HG03520 (cell line): Measurements from ENCODE around the gene HSF2.

Experiments used
- ATAC-seq: cut with Tn5 transposase; IDR thresholded peaks from one replicate; pipeline ENCODE4 v1.9.1; 2021; ENCODE audit warnings: mild to moderate bottlenecking, moderate library complexity; ENCODE audit not compliant: unreplicated experiment

Gene HSF2, protein sequence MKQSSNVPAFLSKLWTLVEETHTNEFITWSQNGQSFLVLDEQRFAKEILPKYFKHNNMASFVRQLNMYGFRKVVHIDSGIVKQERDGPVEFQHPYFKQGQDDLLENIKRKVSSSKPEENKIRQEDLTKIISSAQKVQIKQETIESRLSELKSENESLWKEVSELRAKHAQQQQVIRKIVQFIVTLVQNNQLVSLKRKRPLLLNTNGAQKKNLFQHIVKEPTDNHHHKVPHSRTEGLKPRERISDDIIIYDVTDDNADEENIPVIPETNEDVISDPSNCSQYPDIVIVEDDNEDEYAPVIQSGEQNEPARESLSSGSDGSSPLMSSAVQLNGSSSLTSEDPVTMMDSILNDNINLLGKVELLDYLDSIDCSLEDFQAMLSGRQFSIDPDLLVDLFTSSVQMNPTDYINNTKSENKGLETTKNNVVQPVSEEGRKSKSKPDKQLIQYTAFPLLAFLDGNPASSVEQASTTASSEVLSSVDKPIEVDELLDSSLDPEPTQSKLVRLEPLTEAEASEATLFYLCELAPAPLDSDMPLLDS

DNA sequence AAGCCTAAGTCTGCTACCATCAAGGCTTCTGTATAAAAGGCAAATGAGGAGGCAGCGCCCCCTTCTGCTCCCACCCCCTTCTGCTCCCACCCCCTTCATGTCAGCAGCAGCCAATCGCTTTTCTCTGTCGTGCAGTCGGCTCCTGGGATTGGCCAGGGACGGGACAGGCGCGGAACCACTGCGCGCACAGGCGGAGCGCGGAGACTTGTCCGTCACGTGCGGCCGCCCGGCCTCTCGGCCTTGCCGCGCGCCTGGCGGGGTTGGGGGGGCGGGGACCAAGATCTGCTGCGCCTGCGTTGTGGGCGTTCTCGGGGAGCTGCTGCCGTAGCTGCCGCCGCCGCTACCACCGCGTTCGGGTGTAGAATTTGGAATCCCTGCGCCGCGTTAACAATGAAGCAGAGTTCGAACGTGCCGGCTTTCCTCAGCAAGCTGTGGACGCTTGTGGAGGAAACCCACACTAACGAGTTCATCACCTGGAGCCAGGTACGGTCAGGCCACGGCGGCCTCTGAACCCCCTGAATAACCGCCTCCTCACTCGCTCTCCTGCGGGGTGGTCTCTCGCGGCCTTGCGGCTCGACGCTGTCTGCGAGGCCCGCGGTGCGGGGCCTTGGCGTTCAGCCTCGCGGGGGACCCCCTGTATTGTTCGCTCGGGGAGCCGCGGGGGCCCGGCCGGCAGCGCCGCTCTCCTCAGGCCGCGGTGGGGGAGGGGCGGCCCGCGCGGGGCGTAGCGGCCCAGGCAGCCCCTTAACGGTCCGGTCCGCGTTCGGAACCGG is at the start of gene HSF2:
TSS of gene HSF2 (plus strand) at position 305 of the 773 bp plus-strand sequence. CDS start at position 391, 86 bp downstream.
- ATAC-seq = peak; percentile 98

DNA sequence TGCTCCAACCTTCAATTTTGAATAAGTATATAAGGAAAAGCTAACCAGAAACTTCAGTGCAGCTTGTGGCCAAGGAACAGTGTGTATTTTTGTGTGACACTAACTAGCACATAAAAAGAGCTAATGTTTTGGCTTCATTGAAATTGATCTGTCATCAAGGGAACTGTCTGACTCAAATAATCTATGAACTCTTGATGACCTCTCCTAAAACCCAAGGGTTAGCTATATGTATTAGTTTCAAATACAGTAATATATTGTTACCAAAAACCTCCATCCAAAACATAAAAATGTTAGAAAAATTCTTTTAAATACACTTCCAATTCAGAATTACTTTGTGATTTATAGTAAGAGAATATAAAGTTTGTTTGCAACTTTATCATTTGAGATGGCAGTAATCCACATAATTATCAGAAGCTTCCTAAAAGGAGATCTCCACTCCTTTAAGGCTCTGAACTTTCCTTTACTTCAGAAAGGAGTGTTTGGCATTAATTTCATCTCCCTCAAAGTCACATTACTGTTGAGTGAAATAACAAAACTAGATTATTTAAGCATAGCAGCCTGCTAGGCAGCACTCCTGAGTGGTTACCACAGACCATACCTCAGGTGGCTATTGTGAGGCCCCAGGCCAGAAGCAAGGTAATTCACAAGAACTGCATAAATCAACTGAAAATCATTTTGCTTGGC is 46.3 kb upstream of the HSF2 start:
- ATAC-seq = no peak

DNA sequence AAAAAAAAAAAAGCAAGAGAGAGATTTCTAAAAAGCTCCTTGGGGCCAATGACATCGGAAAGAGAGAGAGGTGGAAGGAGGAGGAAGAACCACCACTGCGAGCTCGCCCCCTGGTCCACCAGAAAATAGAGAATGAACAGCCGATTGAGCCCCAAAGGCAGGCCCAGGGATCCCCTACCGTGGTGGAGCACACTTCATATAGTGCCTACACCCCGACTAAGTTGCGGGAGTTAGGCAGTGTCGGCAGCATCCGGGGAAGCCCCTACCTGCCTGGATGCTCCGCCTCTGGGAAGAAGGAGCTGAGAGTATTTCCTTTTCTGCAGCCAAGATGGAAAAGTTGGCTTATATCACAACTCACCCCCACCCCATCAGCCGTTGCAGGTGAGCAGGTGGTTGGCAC is 38.6 kb upstream of the HSF2 start:
- ATAC-seq = no peak

DNA sequence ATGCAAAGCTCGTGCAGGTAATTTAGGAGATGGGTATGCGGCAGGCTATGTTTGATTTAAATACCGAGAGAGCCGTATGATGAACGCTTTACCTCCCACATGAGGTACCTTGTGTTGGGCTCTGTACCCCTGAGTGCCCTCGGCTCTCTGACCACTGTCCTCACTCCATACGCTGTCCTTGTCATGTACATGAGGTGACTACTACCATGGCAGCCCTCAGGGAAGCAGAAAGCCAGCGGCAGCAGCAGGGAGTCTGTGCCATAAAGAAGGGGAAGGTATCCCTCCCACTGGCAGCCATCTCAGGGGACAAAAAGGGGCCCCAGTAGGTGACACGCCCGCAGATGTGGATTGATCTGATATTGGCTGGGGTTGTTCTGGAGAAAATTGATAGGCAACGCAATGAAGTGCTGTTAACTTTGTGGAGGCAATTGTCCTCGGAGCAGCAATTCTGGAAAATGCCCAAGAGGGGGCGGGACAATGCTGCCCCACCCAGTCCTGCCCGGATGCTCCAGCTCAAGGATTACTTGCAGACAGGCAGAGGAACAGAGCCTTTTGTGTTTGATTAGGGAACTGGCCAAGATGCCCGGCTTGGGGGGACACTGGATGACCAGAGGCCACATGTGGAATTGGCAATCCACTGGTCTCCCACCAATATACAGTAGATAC is 38.0 kb upstream of the HSF2 start:
- no peak for ATAC-seq

DNA sequence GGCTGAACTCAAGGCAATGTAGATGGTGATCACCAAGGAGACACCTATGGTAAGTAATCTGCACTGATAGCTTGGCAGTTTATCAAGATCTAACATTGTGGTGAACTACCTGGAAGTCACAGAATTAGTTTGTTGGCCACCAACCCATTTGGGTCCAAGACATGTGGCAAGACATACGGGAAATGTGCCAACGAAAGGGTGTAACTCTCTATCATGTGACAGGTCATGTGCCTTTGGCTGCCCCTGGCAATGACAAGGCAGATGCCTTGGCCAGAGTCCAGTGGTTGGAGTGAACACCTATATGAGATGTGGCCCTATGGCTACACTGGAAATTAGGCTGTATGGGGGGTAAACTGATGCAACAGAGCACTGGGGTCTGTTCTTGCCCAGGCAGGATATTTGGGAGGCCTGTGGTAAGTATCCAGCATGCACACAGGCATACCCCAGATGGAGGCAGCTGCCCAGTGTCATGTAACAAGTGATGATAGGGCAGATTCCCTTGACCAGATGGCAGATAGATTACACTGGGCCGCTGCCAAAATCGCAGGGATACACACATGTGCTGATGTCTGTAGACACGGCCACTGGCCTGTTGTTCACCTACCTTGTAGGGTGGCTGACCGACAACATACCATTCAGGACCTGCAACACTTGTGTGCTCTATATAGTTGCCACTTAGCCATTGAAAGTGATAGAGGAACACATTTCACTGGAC is 35.5 kb upstream of the HSF2 start:
- no peak for ATAC-seq

DNA sequence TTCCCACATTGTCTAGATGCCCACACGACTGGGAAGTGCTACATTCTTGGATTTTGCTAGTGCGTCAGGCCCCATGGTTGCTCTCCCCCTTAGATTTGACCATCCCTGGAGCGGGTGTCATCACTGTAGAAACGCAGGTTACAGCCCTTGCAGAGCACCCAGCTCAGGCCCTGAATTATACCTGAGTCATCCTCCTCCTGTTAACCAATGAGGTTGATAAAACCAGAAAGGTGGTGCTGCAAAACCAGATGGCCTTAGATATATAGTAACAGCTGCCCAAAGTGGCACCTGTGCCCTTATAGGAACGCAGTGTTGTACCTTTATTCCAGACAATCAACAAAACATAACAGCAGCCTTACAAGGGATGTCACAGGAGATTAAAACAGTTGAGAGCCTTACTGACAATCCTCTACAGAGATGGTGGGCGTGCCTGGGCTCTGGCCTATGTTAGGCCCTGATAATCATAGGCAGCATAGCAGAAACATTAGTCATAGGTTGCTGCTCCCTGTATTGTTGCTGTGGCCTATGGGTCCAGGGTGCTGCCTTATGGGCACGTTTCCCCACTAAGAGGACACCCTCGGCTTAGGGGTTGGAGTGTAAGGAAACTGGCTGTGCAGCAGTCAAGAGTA is 33.6 kb upstream of the HSF2 start:
- ATAC-seq = no peak

DNA sequence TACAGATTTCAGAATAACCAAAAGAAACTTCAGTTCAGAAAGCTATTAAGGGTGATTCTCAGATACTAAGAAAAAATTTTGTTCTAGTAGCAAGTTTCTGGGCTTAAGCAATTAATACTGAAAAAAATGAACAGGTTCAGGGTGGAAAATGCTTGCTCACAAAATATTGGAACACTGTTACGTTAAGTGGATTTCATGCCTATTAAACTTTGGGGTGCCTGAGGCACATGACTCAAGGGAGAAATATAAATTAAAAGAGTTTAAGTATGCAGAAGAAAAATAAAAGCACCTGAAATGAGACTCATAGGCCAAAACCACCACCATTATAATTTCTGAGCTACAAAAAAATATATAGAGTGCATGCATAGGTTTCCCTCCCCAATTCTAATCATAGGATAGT is 32.3 kb upstream of the HSF2 start:
- no peak for ATAC-seq

DNA sequence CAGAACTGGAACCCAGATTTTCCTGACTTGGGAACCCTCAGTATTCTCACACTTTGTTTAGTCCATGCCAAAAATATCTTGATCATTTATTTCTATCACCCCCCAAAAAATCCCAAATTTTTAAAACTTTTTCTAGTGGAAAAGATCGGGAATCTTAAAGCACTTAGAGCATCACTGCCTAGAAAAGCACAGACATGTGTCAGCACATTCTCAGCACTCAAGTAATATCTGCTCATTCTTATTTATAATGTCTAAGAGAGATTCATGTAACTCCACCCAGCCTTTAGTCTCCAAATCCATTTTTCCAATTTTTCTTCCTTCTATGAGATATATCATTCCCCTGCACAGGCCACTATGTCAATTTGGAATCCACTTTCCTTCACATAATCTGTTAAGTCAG is 29.9 kb upstream of the HSF2 start:
- ATAC-seq = no peak

DNA sequence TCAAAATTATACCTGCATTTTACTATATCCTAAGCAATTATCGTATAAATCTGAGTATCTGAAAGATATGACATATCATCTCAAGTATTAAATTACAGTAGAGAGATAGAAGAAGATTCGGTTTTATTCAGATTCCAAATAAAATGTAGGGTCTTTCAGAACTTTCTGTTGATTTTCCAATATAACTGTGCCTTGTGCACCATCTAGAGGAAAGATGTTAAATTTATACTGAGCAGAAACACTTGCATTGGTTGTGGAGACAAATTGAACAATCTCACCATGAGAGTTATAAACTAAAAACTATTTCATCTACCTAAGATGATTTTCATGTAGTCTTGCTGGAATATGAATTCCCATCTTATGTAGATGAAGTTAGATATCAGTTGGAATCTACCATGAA is 26.8 kb upstream of the HSF2 start:
- ATAC-seq = no peak

DNA sequence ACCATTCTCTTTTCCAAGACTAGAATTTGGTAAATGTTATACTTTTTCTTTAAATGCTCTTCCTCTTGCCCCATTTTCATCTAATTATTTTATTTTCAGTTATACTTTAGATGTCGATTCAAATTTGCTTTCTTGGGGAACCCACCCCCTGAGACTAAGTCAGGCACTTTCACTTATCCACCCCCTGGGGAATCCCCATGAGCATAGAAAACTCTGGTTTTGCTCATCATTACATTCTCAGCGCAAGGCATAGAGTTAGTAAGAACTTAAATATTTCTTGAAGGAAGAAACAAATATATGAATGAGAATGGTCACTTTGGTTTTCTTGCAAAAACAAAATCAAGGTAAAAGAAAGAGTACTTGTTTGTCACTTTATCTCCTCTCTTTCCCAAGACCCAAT is 25.1 kb upstream of the HSF2 start:
- ATAC-seq = no peak

DNA sequence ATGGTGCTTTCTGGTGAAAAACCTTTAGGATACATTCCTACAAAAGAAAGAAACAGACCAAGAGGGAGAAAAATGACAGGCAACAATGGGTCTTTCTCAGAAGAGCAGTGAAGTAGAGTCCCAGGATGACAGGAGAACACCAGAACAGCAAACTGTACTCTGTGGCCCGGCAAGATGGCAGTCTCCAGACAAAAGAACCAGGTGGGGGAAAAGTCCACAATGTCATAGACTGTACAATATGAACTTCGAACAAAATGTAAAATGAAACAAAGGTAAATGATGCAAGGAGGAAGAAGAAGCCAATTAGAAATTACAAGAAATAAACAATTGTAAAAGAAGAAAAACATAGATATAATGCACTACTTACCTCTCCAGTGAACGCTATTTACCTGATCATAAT is 23.2 kb upstream of the HSF2 start:
- ATAC-seq = no peak

DNA sequence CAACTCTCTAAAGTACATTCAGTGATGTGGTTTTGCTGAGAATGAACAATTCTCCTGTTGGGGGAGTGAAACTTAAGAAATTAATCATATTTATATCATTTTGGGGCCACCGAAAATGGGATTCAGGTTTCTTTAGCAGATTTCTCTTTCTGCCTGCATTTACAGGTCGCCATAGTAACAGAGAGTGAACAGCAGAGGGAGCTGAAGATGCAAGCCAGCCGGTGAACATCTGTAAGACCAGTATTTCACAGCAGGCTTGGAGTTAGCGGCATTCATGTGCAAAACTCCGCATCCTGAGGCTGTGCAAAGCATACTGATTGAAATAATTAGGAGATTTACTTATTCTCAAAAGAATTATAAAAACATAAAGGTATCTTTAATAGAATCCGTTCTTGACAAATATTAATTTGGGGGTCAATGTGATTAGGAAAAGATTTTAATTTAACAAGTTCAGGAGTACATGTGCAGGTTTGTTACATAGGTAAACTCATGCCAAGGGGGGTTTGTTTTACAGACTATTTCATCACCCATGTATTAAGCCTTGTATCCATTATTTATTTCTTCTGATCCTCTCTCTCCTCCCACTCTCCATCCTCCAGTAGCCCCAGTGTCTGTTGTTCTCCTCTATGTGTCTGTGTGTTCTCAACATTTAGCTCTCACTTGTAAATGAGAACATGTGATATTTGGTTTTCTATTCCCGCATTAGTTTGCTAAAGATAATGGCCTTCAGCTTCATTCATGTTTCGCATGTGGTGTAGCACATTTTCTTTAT is 17.8 kb upstream of the HSF2 start:
- ATAC-seq = peak; percentile 100

DNA sequence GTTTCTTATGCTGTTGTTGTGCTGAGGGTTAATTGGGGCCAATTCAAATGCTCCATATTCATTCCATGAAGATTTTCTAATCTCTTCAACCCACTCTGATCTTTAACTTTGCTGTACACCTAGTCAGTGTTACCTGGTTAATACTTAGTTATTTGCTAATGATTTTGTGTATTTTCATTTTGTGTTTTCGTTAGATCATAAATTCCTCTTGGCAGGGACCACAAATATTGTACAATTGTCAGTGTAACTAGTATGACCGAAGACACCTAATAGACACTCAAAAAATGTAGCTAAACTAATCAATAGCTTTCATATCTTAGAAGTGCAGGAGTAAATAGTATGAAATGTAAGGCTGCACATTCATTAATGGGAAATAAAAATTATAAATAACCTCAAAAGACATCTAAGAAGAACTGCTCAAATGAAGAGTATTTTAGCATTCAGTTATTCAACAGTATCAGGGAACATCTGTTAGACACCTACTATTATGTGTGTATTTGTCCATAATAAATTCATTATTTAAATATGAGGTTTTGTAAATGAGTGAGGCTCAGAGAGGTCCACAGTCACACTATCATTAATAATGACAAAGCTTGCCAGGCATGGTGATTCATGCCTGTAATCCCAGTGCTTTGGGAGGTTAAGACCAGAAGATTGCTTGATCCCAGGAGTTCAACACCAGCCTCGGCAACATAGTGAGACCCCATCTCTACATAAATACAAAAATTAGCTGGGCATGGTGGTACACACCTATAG is 13.4 kb upstream of the HSF2 start:
- ATAC-seq = no peak

DNA sequence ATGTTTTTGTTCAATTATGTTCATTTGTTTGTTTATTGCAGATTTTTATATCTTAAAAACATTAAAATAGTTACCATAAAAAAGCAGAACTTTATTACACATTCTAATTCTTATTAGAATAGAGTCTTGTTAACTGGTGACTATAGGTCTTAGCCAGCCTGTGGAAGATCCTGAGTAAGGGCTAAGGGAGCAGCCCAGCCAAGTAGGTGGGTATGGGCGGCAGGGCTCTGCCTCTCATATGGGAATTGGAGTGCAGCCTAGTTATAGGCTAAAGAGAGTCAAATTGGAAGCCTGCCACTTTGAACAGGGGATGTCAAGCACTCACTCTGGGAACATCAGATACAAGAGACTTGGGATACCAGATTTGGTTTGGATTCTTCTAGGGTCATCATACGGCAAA is 10.5 kb upstream of the HSF2 start:
- no peak for ATAC-seq

DNA sequence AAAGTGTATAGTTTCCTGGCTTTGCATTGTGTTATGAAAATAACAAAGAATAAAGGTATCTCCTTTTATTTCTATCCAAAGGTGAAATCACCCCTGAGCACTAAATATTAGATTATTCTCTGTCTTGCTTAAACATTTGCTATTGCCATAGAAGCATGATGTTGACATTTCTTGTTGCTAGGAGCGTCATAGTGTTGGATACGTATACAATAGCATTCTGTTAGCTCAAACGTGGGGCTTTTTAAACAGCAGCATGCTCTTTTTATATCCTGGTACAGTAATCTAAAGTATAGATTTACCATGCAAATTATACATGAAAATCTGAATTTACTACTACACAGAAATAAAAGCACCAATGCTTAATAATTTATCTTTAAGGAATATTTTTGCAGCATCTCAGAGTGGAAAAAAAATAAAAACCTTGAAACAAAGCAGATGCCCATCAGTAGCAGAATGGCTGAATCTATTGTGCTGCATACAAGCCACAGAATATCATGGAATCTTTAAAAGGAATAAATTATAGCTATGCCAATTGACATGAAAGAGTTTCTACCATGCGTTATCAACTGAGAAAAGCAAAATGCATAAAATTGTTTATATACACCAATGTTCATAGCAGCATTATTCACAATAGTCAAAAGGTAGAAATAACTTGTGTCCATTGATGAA is 9.6 kb upstream of the HSF2 start:
- ATAC-seq = no peak

DNA sequence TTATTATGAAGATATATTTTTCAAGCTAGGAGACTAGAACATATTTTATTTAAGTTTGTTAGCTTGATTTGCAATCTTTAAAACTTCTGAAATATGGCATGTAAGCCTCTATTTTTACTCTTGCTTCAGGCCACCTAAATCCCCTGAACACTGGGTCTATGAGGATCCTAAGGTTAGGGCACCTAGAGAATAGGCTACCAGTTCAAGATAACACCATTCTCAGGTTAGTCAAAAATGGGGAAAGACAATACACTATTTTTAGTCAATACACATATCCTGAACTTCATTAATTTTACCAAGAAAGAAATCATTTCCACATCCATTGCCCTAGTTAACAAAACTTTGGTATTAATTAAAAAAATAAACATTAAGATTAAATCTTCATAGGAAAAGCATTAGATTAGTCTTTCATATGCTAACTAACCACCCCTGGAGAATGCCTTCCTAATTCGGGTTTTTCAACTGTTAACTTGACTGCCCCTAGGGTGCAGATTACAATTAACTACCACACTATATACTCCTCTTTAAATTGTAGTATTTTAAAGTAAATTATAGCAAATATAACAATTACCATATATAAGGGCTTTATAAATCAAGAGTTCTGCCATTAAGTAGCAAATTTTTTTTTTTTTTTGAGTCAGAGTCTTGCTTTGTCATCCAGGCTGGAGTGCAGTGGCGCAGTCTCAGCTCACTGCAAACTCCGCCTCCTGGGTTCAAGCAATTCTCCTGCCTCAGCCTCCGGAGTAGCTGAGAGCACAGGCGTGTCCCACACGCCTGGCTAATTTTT is 6.7 kb upstream of the HSF2 start:
- no peak for ATAC-seq

DNA sequence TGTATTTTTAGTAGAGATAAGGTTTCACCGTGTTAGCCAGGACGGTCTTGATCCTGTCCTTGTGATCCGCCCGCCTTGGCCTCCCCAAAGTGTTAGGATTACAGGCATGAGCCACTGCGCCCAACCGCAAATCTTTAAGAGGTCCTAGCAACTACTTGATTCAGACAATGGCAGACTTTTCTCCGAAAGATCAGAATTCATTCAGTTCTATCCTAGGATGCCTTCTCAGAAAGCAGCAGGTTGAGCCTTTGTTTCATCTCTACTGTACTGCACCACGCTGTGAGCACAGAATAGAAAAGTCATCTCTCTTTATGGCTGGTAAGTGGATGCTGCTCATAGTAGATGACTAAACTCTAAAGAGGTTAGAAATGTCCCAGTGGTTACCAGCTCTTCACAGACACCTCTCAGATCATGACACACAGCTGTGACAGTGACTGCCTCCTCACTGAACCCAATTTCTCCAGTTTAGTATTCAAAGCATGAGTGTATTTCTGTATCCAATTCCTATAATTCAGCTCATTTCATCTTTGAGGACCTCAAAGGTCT is 6.0 kb upstream of the HSF2 start:
- no peak for ATAC-seq
